ENCODE data around the gene PSMD5.

PSMD5 gene

DNA sequence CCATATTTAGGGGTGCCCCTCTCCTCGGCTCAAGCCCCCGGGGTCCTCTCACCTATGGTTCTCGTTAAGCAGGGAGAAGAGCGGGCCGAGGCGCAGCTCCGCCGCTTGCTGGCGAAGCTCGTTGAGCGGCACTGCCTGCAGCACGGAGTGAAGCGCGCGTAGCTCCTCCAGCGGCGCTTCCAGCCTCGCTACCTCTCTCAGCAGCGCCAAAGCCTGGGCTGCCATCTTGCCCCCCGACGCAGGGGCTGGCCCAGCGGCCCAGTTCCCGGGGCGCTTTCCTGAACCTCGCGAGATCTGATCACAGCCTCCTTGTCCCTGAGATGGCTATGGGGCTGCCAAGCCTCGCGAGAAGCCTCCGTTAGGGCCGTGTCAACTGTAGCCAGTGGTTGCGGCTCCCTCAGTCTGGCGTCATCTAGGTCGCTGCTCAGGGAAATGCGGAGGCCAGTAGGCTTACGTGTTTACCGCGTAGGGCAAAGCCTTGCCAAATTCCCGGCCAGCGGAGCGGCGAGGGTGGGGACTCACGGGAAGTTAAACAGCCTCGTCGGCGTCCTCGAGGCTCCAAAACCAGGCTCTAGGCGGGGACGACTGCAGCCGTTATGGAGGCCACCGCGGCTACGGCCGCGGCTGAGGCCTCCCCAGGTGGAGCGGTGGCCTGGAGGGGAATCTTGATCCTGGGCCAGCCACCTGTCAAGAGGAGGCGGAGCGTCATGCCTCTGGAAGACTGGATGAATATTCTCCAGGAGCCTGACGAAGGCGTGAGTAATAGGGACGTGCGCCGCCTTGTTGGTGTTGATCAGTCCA lies at the start of gene PSMD5:
TSS of gene PSMD5 (minus strand) at position 238 of the 801 bp plus-strand sequence. CDS start at position 225, 13 bp downstream.
- in situ Hi-C loops (cut with HindIII; ENCODE audit: low pct_ligation_motif_present, low pct_unique_long_range_greater_than_20kb, low sequenced_read_pairs): no loop called here
- peak; percentile 99 for DNase-seq

DNA sequence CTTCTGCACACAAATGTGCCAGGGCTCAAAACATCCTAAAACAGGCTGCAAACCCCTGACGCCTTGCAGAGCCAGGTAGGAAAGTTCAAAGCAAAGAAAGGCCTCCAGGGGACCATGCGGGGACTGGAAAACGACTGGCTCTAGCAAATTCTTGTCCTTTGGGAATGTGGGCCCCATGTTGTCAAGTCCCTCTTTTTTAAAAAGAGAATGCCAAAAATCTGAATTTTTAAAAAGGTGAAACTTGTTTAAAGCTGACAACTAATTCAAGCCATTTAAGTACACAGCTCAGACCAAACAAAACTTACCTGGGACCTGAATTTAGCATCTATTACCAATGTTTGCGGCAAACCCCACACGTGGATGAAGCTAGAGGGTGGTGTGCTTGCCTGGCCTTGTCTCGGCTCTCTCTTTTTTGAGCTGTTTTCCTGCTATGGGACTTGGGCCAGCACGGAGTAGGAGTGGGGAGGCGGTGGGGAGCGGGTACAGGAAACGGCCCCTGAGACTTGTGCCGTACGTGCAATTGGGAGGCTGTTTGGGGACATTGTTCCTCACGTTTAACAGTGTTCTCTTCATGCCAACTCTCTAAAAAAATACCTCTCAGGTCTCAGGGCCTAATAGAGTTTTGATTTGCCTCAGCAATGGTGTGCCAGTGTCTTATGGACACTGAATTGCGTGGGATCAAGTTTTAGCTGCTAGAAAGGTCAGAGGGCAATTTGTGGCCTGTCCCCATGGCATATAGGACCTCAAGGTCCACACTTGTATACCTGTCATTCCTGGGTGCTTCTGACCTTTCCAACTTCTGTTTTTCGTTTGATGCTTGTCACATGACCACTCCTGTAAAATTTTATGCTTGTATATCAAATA lies 49.4 kb upstream of the PSMD5 start:
- DNase-seq: no peak
- in situ Hi-C loops (cut with HindIII; ENCODE audit: low pct_ligation_motif_present, low pct_unique_long_range_greater_than_20kb, low sequenced_read_pairs): no loop called here

DNA sequence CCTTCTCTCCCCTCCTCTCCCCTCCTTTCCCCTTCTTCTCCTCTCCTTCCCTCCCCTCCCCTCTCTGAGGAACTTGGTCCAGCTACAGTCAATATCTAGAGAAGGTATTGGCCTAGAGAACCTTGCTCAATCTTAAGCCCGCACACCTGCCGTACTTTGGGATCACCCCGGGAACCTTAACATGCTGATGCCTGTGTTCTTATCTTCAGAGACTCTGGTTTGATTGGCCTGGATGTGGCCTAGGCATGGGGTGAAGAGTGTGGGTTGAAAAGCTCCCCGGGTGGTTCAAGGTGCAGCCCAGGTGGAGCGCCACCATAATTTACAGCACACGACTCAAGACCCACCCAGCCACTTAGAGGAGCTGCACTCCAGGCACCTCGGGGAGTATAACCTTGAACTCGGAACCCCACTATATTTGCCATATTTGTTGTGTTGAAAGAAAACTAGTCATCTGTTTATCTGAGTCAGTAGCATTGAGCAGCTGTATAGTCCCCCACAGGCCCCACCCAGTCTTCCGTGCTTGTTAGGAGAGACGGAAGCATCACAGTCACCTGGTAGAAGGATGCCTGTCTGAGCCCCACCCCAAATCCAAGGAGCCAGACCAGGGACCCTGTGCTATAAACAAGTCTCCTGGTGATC lies 48.6 kb upstream of the PSMD5 start:
- DNase-seq: no peak
- in situ Hi-C loops (cut with HindIII; ENCODE audit: low pct_ligation_motif_present, low pct_unique_long_range_greater_than_20kb, low sequenced_read_pairs): no loop called here

DNA sequence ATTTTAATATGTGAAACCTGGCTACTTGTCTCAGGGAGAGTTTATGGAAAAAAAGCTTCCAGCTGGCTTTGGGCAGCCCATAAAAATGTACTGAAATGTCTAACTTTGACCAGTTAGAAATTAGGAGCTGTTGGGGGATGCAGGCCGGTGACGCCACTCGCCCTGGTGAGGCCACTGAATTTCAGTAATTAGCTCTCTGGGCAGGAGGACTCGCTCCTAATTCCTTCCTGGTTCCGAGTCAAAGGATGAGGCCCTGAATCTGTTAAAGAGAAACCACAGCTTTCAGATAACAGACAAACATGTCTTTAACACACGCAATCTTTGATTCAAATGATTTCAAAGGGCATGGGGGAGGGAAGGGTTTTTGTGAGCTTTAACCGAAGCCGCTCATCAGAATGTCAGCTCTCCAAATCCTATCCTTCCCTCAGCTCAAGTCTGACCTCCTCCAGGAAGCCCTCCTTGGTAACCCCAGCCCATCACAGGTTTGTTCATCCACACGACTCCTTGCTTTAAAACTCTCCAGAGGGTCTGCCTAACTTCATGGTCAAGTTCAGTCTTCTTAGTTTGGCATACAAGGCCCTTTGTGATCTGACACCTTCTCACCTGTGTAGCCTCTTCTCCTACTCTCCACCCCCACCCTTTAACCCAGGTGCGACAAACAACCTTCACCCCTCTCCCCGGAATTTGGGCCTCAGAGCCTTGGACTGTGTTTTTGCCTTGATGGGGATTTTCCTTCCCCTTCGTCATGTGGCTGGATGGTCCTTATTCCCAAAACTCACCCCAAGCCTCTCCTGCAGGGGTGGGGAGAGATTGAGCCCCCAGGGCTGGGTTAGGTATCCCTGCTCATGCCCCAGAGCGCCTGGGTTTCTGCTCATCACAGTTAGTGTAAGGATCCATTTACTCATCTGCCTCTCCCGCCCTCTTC lies 47.9 kb upstream of the PSMD5 start:
- in situ Hi-C loops (cut with HindIII; ENCODE audit: low pct_ligation_motif_present, low pct_unique_long_range_greater_than_20kb, low sequenced_read_pairs): no loop called here
- no peak for DNase-seq

DNA sequence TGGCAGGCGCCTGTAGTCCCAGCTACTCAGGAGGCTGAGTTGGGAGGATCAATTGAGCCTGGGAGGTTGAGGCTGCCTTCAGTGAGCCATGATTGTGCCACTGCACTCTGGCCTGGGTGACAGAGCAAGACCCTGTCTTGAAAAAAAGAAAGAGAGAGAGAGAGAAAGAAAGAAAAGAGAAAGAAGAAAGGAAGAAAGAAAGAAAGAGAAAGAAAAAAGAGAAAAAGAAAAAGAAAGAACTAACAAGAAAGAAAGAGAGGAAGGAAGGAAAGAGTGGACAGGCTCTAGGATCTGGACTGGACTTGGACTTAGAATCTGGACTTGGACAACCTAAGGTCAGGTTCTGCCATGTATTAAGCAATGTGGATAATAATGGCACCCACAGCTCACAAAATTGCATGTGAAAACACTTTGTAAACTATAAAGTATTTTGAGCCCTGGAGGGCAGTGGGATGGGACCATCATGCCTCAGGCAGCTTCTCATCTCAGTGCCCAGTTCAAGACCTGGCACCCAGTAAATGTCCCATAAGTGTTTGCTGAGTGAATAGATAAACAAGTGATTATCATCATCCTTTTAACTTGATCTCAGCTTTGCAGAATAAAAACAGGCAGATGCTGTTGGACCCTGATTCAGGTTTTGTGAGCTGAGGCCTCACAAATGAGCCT lies 47.0 kb upstream of the PSMD5 start:
- in situ Hi-C loops (cut with HindIII; ENCODE audit: low pct_ligation_motif_present, low pct_unique_long_range_greater_than_20kb, low sequenced_read_pairs): no loop called here
- DNase-seq: no peak

DNA sequence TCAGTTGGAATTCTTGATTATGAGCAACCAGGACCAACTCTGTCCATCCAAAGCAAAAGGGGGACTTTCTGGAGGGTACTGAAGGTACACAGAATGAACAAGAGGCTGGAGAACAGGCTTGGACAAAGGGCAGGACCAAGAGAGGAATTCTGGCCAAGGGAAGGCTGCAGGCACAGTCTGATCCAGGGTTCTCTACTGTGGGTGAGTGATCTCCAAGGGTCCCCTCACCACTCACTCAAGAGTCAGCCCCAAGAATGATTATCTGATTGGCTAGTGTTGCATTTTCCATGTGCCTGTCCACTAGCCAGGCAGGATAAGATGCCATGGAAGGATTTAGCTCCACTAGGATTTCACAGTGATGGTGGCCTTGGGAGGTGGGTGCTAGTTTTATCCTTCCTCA lies 45.9 kb upstream of the PSMD5 start:
- in situ Hi-C loops (cut with HindIII; ENCODE audit: low pct_ligation_motif_present, low pct_unique_long_range_greater_than_20kb, low sequenced_read_pairs): no loop called here
- DNase-seq: no peak

DNA sequence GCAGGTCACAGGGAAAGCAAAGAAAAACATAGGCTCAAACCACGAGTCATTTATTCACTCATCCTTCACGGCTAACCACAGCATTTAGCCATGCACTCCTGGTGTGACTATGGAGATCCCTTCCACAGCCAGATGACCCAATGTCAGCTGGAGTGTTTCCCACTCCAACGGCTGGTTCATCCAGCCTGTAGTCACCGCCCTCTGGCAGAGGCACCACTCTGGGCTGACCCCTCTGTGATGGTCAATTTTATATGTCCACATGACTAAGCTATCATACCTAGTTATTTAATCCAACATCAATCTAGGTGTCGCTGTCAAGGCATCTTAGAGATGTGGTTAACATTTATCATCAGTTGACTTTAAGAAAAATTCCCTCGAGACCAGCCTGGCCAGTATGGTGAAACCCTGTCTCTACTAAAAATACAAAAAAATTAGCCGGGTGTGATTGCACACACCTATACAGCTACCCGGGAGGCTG lies 43.8 kb upstream of the PSMD5 start:
- DNase-seq: peak; percentile 80
- in situ Hi-C loops (cut with HindIII; ENCODE audit: low pct_ligation_motif_present, low pct_unique_long_range_greater_than_20kb, low sequenced_read_pairs): no loop called here

DNA sequence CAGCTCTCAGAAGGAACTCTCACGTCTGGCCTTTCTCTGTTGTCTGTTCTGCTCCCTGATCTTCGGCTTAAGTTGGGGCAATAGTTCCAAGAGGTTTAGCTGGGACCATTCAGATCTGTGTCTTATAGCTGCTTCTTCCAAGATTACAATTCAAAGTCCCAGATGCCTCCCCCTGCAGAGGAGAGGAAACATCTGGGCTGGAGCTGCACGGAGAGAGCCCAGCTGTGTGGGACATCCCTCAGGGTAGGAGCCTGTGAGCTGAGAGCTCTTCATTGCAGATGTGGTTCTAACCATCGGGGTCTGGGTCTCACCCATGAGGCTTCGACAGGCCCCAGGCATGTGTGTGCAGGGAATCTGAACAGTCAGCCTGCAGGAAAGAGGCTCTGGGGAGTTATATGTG lies 43.2 kb upstream of the PSMD5 start:
- no peak for DNase-seq
- in situ Hi-C loops (cut with HindIII; ENCODE audit: low pct_ligation_motif_present, low pct_unique_long_range_greater_than_20kb, low sequenced_read_pairs): no loop called here

DNA sequence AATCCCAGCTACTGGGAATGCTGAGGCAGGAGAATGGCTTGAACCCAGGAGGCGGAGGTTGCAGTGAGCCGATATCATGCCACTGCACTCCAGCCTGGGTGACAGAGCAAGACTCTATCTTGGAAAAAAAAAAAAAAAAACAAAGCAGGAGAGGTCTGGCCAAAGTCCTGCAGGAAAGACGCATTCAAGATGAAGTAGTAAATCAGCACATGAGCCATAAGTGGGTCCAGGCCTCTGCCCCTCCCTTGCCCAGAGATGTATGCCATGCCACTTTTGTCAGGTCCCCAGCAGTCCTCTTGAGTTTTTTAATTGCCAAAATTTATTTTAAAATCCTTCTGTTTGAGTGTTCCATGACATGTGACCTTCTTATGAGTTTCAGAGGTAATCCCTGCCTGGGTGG lies 42.7 kb upstream of the PSMD5 start:
- in situ Hi-C loops (cut with HindIII; ENCODE audit: low pct_ligation_motif_present, low pct_unique_long_range_greater_than_20kb, low sequenced_read_pairs): no loop called here
- DNase-seq: no peak

DNA sequence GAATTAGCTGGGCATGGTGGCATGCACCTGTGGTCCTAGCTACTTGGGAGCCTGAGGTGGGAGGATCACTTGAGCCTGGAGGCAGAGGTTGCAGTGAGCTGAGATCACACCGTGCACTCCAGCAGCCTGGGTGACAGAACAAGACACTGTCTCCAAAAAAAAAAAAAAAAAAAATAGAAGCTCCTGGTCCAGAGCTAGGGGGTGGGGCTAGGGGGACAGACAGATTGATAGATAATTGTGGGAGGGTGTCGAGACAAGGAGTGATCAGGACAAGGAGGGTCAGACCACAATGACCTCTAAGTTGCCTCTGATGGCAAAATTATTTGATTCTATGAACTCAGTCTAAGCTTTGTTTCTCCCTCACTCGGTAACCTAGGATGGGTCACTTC lies 40.9 kb upstream of the PSMD5 start:
- in situ Hi-C loops (cut with HindIII; ENCODE audit: low pct_ligation_motif_present, low pct_unique_long_range_greater_than_20kb, low sequenced_read_pairs): no loop called here
- DNase-seq: no peak

DNA sequence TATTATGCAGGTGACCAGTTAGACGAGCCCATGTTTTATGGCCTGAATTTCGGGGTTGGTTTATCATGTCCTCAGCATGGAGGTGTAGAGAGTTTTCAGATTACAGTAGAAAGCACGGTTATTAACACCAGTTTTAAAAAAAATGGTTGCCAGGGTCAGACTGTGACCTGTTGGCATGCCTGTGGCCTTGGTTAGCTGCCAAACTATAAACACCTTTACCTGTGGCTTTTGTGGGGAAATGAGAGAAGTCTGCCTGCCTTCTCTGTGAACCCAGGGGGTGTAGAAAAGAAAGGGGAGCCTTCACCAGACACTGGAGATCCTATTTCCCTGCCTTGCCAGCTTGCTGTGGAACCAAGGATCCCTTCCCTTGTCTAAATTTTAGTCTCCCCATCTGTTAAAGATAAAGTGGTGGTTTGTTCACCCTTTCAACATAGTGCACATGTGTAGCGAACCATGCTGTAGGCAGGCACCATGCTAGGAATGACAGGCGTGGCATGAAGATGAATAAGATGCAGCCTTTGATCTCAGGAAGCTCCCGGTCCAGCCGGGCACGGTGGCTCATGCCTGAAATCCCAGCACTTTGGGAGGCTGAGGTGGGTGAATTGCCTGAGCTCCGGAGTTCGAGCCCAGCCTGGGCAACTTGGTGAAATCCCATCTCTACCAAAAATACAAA lies 40.3 kb upstream of the PSMD5 start:
- in situ Hi-C loops (cut with HindIII; ENCODE audit: low pct_ligation_motif_present, low pct_unique_long_range_greater_than_20kb, low sequenced_read_pairs): no loop called here
- DNase-seq: no peak

DNA sequence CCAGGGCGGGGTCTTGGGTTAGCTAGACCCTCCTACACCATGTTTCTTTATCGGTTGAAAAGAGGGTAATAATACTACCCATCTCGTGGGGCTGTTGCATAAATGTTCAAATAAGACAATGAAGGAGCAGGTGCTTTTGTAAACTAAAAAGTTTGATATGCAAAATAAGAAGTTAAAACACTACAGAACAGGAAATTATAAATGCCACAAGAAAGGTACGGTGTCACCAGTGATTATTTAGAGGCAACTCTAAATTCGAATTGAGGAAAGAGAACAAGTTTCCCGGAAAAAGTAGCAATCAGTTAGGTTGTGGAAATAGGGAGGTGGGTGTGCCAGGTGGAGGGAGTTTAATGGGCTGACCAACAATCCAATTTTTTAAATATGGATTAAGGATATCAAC lies 36.7 kb upstream of the PSMD5 start:
- in situ Hi-C loops (cut with HindIII; ENCODE audit: low pct_ligation_motif_present, low pct_unique_long_range_greater_than_20kb, low sequenced_read_pairs): no loop called here
- DNase-seq: no peak

DNA sequence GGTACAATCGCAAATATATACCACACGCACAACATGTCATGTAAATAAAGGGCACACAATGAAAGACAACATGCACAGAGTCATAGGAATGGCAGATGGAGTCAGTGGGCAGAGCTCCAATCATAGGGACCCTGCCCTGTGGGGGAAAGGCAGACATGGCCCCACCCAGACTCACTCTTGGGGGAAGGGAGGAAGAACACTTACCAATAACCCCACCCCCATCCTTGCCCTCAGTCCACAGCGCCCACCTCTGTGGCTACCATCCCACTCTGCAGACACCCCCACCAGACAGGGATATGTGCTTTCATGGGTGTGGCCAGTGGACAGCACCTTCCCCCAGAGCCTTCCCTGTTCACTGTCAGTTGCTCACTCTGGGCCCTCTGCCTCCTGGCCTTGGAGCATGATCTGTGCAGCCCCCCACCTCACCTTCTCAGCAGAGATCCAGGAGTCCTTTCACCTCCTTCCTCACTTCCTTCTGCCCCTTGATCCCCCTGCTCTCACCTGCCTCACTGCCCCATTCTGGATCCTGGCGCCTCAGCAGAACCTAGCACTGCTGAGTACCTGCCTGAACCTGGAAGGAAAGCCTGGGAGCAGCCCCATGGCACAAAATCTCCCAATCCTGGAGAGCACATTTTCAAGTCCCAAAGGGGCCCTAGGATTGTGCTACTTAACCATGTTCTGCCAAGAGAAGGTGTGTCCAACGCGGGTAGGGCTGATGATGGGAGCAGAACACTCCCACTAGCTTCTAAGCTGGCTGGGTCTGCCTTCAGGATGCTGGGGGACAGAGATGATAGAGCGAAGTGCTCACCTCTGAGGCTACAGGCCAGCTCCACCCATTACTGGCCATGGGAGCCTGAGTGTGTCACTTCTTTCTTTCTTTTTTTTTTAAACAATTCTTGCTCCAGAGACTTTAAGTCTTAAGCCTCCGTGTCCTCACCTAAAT lies 35.7 kb upstream of the PSMD5 start:
- DNase-seq: no peak

DNA sequence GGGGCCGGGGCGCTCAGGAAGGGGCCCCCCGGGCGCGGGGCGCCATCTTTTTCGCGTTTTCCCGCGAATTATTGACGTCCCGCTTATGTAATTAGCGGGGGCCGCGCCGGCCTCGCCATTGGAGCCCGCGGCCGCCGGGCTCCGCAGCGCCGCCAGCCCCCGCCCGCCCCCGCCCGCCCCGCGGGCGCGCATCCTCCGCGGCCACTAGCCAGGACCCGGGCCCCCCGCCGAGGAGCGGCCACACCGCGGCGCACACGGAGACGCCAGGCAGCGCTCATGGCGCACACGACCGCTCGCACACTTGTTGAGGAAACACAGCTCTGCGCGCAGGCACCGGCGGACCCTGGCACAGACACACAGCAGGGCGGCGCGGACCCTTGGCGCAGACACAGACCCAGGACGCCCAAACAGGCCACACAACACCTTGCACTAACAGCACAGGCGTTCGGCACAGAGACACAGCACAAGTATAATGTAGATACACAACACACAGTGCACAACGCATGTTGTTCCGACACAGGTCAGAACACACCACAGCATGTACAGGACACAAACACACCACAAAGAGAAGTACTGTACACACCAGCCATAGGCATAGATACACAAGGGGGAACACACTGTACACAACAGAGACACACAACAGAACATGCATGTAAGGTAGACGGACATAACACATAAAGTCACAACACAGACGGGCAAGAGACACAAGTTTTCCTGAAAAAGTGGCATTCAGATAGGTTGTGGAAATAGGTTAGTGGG lies 34.7 kb upstream of the PSMD5 start:
- peak; percentile 74 for DNase-seq
- in situ Hi-C loops (cut with HindIII; ENCODE audit: low pct_ligation_motif_present, low pct_unique_long_range_greater_than_20kb, low sequenced_read_pairs): no loop called here

More for the DNA sequence above, 35.7 kb upstream of the PSMD5 start:
- in situ Hi-C loops (cut with HindIII; ENCODE audit: low pct_ligation_motif_present, low pct_unique_long_range_greater_than_20kb, low sequenced_read_pairs): no loop called here

DNA sequence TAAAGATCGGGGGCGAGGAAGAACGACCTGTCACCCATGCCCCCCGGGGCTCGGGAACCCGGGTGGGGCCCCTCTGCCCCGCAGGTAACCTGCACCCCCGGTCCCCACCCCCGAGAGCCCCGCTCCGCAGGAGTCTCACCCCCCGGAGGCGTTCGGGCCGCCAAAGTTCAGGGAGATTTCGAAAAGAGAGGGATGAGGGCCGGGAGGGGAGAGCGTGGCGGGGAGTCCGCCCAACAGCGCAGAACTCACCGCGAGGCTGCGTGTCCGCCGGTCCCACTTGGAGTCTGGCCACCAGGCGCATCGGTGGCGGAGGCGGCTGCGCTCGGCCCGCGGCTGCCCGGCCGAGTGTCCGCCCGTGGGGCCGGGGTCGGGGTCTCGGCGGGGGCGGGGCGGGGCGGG lies 34.1 kb upstream of the PSMD5 start, which contains the start of gene PHF19:
TSS of gene PHF19 (minus strand) at position 347 of the 399 bp plus-strand sequence. CDS start 2,447 bp downstream, outside the sequence.
- in situ Hi-C loops (cut with HindIII; ENCODE audit: low pct_ligation_motif_present, low pct_unique_long_range_greater_than_20kb, low sequenced_read_pairs): no loop called here
- DNase-seq: peak; percentile 50

Measured in ACHN (cell line).